ENCODE results near the gene TSEN34. TPM values are rescaled to one million over a fixed set of nuclear protein-coding genes. Genes with fewer than 3 reads are reported as not detected.
"Not testable (repeated sequence)": the region's sequence is repeated elsewhere in the genome, so short reads cannot be mapped to it uniquely, and the experiment has no call there.

Gene TSEN34
- total RNA-seq, 1 experiment from 2014 or later, result 194 TPM

- BruUV-seq (replicated peaks); DNase-seq (ENCODE audit: low read depth, low spot score); CTCF ChIA-PET; ATAC-seq; in situ Hi-C loops (cut with HindIII; ENCODE audit: low pct_unique_long_range_greater_than_20kb, low sequenced_read_pairs); H3K9me3 ChIP-seq (ENCODE audit: control insufficient read depth, insufficient read depth, low read depth, low read length); H3K4me3 ChIP-seq (ENCODE audit: low read depth in 2 of 2, low read length in 2 of 2); H3K27me3 ChIP-seq (ENCODE audit: control insufficient read depth, insufficient read depth, low read length); H3K27ac ChIP-seq (ENCODE audit: low read length); H3K36me3 ChIP-seq (ENCODE audit: control insufficient read depth, insufficient read depth, low read length); intact Hi-C loops (cut with micrococcal nuclease; ENCODE audit: unreplicated experiment); POLR2A ChIA-PET: not testable (repeated sequence)
- H3K4me1 ChIP-seq (ENCODE audit: control insufficient read depth, insufficient read depth, low read length), result peaks cover 18% of the 10 kb centered on the region
Observed at GRCh38 chr19:54214734-54215133, 23.6 kb downstream of the TSEN34 start.

GRCh38 chr19:54216869-54217268, 25.8 kb downstream of the TSEN34 start:
- POLR2A ChIA-PET, result interaction anchor here (0.6 to 1.1 kb wide), 2 partner anchors 27 to 158 kb away, joined by 3 to 4 read pairs; partner anchors contain the start of gene MBOAT7
- intact Hi-C loops (cut with micrococcal nuclease; ENCODE audit: unreplicated experiment), result no loop called here
- Histone ChIP-seq H3K36me3 (ENCODE audit: control insufficient read depth, insufficient read depth, low read length) (no peaks in the 10 kb centered on the region), H3K4me3 (ENCODE audit: low read depth in 2 of 2, low read length in 2 of 2) (no peak overlapping the region), H3K9me3 (ENCODE audit: control insufficient read depth, insufficient read depth, low read depth, low read length) (no peaks in the 10 kb centered on the region), H3K27ac (ENCODE audit: low read length) (no peak overlapping the region), H3K4me1 (ENCODE audit: control insufficient read depth, insufficient read depth, low read length) (peaks cover 5% of the 10 kb centered on the region; the same call in 1 of the 2 replicates), H3K27me3 (ENCODE audit: control insufficient read depth, insufficient read depth, low read length) (no peaks in the 10 kb centered on the region)
- no peak for TF ChIP-seq CTCF (IDR thresholded peaks at IDR 0.05)
- TF ChIP-seq SIN3A (IDR thresholded peaks at IDR 0.05; ENCODE audit: borderline replicate concordance, insufficient read depth, low read depth, low read length), result no peak
- no peak for TF ChIP-seq TCF7L2 (IDR thresholded peaks at IDR 0.05; ENCODE audit: low read depth, low read length)
- no peak for TF ChIP-seq REST (IDR thresholded peaks at IDR 0.05; ENCODE audit: insufficient read depth in 1 of 2, low read depth in 2 of 2, low read length in 1 of 2)
- TF ChIP-seq POLR2AphosphoS5 (IDR thresholded peaks at IDR 0.05; ENCODE audit: low read depth, low read length), result no peak
- no TSS peak for BruUV-seq (replicated peaks)
- in situ Hi-C loops (cut with HindIII; ENCODE audit: low pct_unique_long_range_greater_than_20kb, low sequenced_read_pairs), result no loop called here
- CTCF ChIA-PET, result interaction anchor here (0.6 to 0.7 kb wide), 2 partner anchors 38 to 269 kb away, joined by 4 to 6 read pairs; no protein-coding TSS in a partner anchor
- DNase-seq (ENCODE audit: low read depth, low spot score) (no peak), ATAC-seq (no peak)

- in situ Hi-C loops (cut with HindIII; ENCODE audit: low pct_unique_long_range_greater_than_20kb, low sequenced_read_pairs); BruUV-seq (replicated peaks); H3K9me3 ChIP-seq (ENCODE audit: control insufficient read depth, insufficient read depth, low read depth, low read length); DNase-seq (ENCODE audit: low read depth, low spot score); H3K27me3 ChIP-seq (ENCODE audit: control insufficient read depth, insufficient read depth, low read length); H3K4me1 ChIP-seq (ENCODE audit: control insufficient read depth, insufficient read depth, low read length); POLR2A ChIA-PET; H3K36me3 ChIP-seq (ENCODE audit: control insufficient read depth, insufficient read depth, low read length); ATAC-seq; intact Hi-C loops (cut with micrococcal nuclease; ENCODE audit: unreplicated experiment); H3K4me3 ChIP-seq (ENCODE audit: low read depth in 2 of 2, low read length in 2 of 2); H3K27ac ChIP-seq (ENCODE audit: low read length): not testable (repeated sequence)
- CTCF ChIA-PET, result interaction anchor here (0.6 kb wide), 2 partner anchors 37 to 86 kb away, joined by 5 to 6 read pairs; no protein-coding TSS in a partner anchor
Observed at GRCh38 chr19:54217517-54218247, 26.6 kb downstream of the TSEN34 start.
